Endodermal cell (in vitro differentiated cells): ENCODE results near the gene NPAS1. TPM values are rescaled to one million over a fixed set of nuclear protein-coding genes. Genes with fewer than 3 reads are reported as not detected.

Experiments
- DNase-seq: peaks from one replicate; pipeline ENCODE4 v3.0.0-alpha.2; 2017
- H3K27ac ChIP-seq: 2 replicates; pipeline ENCODE4 v1.5.1; 2013; ENCODE audit warnings: mild to moderate bottlenecking, low read depth, low read length, moderate library complexity
- H3K27me3 ChIP-seq: 2 replicates; pipeline ENCODE4 v1.6.1; 2013; ENCODE audit warnings: mild to moderate bottlenecking, low read length, moderate library complexity; ENCODE audit not compliant: insufficient read depth, control insufficient read depth, poor library complexity, severe bottlenecking
- H3K36me3 ChIP-seq: 2 replicates; pipeline ENCODE4 v1.7.0; 2013; ENCODE audit warnings: mild to moderate bottlenecking, low read length, moderate library complexity; ENCODE audit not compliant: control insufficient read depth, insufficient read depth
- H3K4me1 ChIP-seq: one replicate; pipeline ENCODE4 v1.7.0; 2013; ENCODE audit warnings: low read length; ENCODE audit not compliant: control insufficient read depth, insufficient read depth
- H3K4me3 ChIP-seq: 2 replicates; pipeline ENCODE4 v1.5.1; 2013; ENCODE audit warnings: mild to moderate bottlenecking, low read length, moderate library complexity
- H3K9ac ChIP-seq: 2 replicates; pipeline ENCODE4 v1.6.1; 2013; ENCODE audit warnings: mild to moderate bottlenecking, low read length, moderate library complexity; ENCODE audit not compliant: poor library complexity, severe bottlenecking; ENCODE audit errors: extremely low read depth
- H3K9me3 ChIP-seq: 2 replicates; pipeline ENCODE4 v1.6.1; 2013; ENCODE audit warnings: mild to moderate bottlenecking, low read length, moderate library complexity; ENCODE audit not compliant: control insufficient read depth
- H3K27ac Mint-ChIP-seq: 2 replicates; pipeline ENCODE4 v1.8.0; 2020; ENCODE audit warnings: mixed read lengths
- H3K27me3 Mint-ChIP-seq: 2 replicates; pipeline ENCODE4 v1.8.0; 2021; ENCODE audit warnings: mild to moderate bottlenecking, mixed read lengths; ENCODE audit not compliant: insufficient read depth
- H3K36me3 Mint-ChIP-seq: 2 replicates; pipeline ENCODE4 v1.8.0; 2020; ENCODE audit warnings: low read depth, mixed read lengths
- H3K4me1 Mint-ChIP-seq: 2 replicates; pipeline ENCODE4 v1.8.0; 2020; ENCODE audit warnings: mixed read lengths
- H3K4me3 Mint-ChIP-seq: 2 replicates; pipeline ENCODE4 v1.8.0; 2020; ENCODE audit warnings: mild to moderate bottlenecking, moderate library complexity, mixed read lengths
- H3K9me3 Mint-ChIP-seq: 2 replicates; pipeline ENCODE4 v1.8.0; 2020; ENCODE audit warnings: mild to moderate bottlenecking, mixed read lengths
- WGBS, 2 experiments: methylation state at CpG; one replicate each; pipeline versions ENCODE4 v1.1.5 to v1.1.7; 2013; ENCODE audit warnings: missing lambda C conversion rate in 2 of 2, mixed read lengths in 1 of 2; ENCODE audit not compliant: insufficient coverage in 1 of 2, insufficient read length in 1 of 2; 5-methylcytosine and 5-hydroxymethylcytosine counted together
- total RNA-seq, 2 donors: library from RNA; stranded (reverse); fragmentation: NEBNext Ultra II Directional in 1 of 2; extraction: Animal tissue kit (Norgen Biotek cat#: 25700) in 1 of 2; gene quantifications; 2 replicates in 1 of 2; 3 replicates in 1 of 2; pipeline ENCODE4 v1.2.1, GENCODE V29; 2021
- TF ChIP-seq, protein P1 (sequence below): fragments of 200-600 bp; sonication (generic); conservative IDR thresholded peaks from 2 replicates; pipeline ENCODE4 v1.5.0; 2021; ENCODE audit warnings: antibody characterized with exemption, mild to moderate bottlenecking

The NPAS1 gene
- total RNA-seq, 2 donors from 2014 or later: 6.9 to 8.7 TPM

DNA sequence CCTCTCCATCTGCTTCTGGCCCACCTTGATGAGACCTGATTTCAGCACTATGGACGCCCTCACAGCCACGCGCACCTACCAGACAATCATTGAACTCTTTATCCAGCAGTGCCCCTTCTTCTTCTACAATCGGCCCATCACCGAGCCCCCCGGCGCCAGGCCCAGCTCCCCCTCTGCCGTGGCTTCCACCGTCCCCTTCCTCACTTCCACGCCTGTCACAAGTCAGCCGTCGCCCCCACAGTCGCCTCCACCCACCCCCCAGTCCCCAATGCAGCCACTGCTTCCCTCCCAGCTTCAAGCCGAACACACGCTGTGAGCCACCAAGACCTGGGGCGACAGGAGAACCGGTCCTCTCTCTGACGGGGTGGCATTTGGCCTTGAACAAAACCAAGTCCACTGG lies 19.3 kb upstream of the NPAS1 start:
- WGBS, 2 experiments: 96 to 98% methylated on average over 9 to 18 of the region's 18 CpGs
- Mint-ChIP-seq H3K27ac (no peak overlapping the region), H3K27me3 (no peaks in the 10 kb centered on the region)

DNA sequence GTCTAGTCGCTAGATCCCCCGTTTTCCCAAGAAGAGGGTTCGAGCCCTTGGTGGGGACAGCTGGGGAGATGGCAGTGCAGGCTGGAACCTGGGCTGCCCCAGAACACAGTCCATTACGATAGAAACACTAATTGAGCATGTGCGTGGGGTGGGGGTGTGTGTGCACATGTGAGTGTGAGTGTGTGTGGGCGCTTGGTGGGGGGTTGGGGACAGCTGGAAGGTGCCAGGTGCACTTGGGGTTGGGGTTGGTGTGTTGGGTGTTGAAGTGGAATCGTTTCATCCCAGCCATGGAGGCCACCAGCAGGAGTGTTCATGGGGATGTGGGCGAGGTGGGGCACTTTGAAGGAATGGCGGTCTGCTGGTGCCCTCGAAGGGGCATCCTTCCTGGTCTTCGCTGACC lies 18.1 kb upstream of the NPAS1 start:
- Mint-ChIP-seq H3K4me1 (no peaks in the 10 kb centered on the region), H3K27ac (no peak overlapping the region), H3K27me3 (no peaks in the 10 kb centered on the region), H3K36me3 (peaks cover 41% of the 10 kb centered on the region), H3K9me3 (no peaks in the 10 kb centered on the region), H3K4me3 (no peak overlapping the region)
- Histone ChIP-seq H3K27me3 (no peaks in the 10 kb centered on the region), H3K4me1 (no peaks in the 10 kb centered on the region), H3K4me3 (no peak overlapping the region), H3K9ac (no peak overlapping the region), H3K9me3 (no peaks in the 10 kb centered on the region), H3K36me3 (peaks cover 4% of the 10 kb centered on the region), H3K27ac (no peak overlapping the region)
- TF ChIP-seq, protein P1, sequence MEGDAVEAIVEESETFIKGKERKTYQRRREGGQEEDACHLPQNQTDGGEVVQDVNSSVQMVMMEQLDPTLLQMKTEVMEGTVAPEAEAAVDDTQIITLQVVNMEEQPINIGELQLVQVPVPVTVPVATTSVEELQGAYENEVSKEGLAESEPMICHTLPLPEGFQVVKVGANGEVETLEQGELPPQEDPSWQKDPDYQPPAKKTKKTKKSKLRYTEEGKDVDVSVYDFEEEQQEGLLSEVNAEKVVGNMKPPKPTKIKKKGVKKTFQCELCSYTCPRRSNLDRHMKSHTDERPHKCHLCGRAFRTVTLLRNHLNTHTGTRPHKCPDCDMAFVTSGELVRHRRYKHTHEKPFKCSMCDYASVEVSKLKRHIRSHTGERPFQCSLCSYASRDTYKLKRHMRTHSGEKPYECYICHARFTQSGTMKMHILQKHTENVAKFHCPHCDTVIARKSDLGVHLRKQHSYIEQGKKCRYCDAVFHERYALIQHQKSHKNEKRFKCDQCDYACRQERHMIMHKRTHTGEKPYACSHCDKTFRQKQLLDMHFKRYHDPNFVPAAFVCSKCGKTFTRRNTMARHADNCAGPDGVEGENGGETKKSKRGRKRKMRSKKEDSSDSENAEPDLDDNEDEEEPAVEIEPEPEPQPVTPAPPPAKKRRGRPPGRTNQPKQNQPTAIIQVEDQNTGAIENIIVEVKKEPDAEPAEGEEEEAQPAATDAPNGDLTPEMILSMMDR: no peak
- WGBS, 2 experiments: 96 to 100% methylated on average over 2 to 11 of the region's 11 CpGs
- no peak for DNase-seq

More for the DNA sequence above, 19.3 kb upstream of the NPAS1 start:
- Mint-ChIP-seq H3K4me1 (no peaks in the 10 kb centered on the region), H3K4me3 (no peak overlapping the region), H3K36me3 (peaks cover 44% of the 10 kb centered on the region), H3K9me3 (no peaks in the 10 kb centered on the region)
- DNase-seq: no peak
- H3K27me3 ChIP-seq: no peaks in the 10 kb centered on the region
- no peak overlapping the region for H3K27ac ChIP-seq
- H3K9me3 ChIP-seq: no peaks in the 10 kb centered on the region
- no peaks in the 10 kb centered on the region for H3K4me1 ChIP-seq
- TF ChIP-seq, protein P1: no peak
- no peak overlapping the region for H3K4me3 ChIP-seq
- no peak overlapping the region for H3K9ac ChIP-seq
- peaks cover 4% of the 10 kb centered on the region for H3K36me3 ChIP-seq

DNA sequence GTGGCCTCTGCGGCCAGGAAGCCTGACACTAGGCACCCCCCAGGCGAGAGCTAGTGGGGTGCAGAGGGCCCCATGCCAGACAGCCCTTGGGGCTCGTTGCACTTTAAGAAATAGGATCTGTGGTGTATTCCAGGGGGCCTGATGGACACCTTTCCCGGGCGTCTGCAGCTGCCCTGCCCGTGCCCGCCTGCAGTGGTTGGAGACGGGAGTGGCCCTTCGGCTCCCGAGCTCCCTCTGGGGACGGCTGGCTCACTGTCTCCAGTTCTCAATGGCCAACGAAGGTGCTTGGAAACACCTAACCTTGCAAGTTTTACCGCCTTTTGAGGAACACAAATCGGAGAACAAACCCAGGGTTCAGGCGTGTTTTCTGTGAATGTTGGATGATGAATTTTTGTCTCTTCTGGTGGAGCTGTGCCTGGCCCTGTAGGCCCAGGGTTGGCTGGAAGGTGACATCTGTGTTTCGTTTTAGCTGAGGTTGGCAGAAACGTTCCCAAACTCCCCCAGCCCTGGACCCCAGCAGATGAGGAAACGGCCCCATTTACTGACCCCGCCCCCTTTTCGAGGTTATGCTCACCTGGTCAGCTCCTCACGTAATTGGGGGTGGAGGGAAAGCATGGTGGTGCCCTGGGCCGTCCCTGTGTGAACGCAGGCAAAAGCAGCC lies 17.4 kb upstream of the NPAS1 start:
- H3K9me3 ChIP-seq: no peaks in the 10 kb centered on the region
- peaks cover 4% of the 10 kb centered on the region for H3K36me3 ChIP-seq
- no peaks in the 10 kb centered on the region for H3K9me3 Mint-ChIP-seq
- DNase-seq: peak; percentile 75
- H3K27me3 Mint-ChIP-seq: no peaks in the 10 kb centered on the region
- H3K9ac ChIP-seq: no peak overlapping the region
- no peak overlapping the region for H3K27ac Mint-ChIP-seq
- no peaks in the 10 kb centered on the region for H3K4me1 ChIP-seq
- no peak overlapping the region for H3K4me3 ChIP-seq
- H3K4me1 Mint-ChIP-seq: no peaks in the 10 kb centered on the region
- H3K27ac ChIP-seq: no peak overlapping the region
- H3K27me3 ChIP-seq: no peaks in the 10 kb centered on the region
- no peak overlapping the region for H3K4me3 Mint-ChIP-seq
- H3K36me3 Mint-ChIP-seq: peaks cover 35% of the 10 kb centered on the region
- TF ChIP-seq, protein P1: peak; percentile 60
- WGBS, 2 experiments: 93 to 99% methylated on average over 12 to 23 of the region's 23 CpGs
